ENCODE results near the gene SRD5A2.

The SRD5A2 gene

DNA sequence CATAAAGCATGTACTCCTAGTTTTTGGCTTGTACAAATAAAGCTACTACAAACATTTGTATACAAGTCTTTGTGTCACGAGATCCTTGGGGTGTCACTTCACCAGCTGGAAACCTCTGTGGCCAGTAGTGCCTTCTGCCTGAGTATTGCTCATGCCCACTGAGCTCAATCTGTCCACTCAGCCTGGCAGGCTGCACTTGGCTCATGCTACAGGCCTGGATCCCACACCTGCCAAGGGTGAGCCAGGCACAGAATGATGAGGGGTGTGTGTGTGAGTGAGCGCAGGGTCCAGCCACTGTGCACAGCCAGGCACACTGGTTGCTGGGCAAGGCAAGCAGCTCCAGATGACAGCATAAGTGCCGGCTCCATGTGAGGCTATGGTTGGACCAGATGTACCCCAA lies 13.1 kb downstream of the SRD5A2 start:
- H3K27ac ChIP-seq (ENCODE audit: low read depth, low read length): no peak overlapping the region
- no peaks in the 10 kb centered on the region for H3K9me2 ChIP-seq (replicated peaks; ENCODE audit: insufficient read depth, low read length)
- H2AFZ ChIP-seq (ENCODE audit: low read depth, low read length, severe bottlenecking): no peak overlapping the region
- H3F3A ChIP-seq (ENCODE audit: insufficient read depth): no peaks in the 10 kb centered on the region
- H3K27me3 ChIP-seq (ENCODE audit: low read length): no peaks in the 10 kb centered on the region
- H3K4me2 ChIP-seq (ENCODE audit: low read depth, low read length, poor library complexity, severe bottlenecking): no peak overlapping the region
- H3K36me3 ChIP-seq (ENCODE audit: low read length): no peaks in the 10 kb centered on the region
- TF ChIP-seq, protein P1, sequence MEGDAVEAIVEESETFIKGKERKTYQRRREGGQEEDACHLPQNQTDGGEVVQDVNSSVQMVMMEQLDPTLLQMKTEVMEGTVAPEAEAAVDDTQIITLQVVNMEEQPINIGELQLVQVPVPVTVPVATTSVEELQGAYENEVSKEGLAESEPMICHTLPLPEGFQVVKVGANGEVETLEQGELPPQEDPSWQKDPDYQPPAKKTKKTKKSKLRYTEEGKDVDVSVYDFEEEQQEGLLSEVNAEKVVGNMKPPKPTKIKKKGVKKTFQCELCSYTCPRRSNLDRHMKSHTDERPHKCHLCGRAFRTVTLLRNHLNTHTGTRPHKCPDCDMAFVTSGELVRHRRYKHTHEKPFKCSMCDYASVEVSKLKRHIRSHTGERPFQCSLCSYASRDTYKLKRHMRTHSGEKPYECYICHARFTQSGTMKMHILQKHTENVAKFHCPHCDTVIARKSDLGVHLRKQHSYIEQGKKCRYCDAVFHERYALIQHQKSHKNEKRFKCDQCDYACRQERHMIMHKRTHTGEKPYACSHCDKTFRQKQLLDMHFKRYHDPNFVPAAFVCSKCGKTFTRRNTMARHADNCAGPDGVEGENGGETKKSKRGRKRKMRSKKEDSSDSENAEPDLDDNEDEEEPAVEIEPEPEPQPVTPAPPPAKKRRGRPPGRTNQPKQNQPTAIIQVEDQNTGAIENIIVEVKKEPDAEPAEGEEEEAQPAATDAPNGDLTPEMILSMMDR (IDR thresholded peaks at IDR 0.05; ENCODE audit: insufficient read depth, low read length, poor library complexity, severe bottlenecking): no peak
- no peak for TF ChIP-seq EZH2phosphoT487 (conservative IDR thresholded peaks at IDR 0.05; ENCODE audit: low read length)
- no peak overlapping the region for H3K4me3 ChIP-seq (ENCODE audit: insufficient read depth, low read length, poor library complexity, severe bottlenecking)
- H4K20me1 ChIP-seq (ENCODE audit: low read depth, low read length): no peaks in the 10 kb centered on the region
- no peaks in the 10 kb centered on the region for H3K79me2 ChIP-seq (ENCODE audit: insufficient read depth, low read length)
- no peak overlapping the region for H3K9ac ChIP-seq (ENCODE audit: low read length)
- H3K9me3 ChIP-seq (ENCODE audit: insufficient read depth, low read length): no peaks in the 10 kb centered on the region

DNA sequence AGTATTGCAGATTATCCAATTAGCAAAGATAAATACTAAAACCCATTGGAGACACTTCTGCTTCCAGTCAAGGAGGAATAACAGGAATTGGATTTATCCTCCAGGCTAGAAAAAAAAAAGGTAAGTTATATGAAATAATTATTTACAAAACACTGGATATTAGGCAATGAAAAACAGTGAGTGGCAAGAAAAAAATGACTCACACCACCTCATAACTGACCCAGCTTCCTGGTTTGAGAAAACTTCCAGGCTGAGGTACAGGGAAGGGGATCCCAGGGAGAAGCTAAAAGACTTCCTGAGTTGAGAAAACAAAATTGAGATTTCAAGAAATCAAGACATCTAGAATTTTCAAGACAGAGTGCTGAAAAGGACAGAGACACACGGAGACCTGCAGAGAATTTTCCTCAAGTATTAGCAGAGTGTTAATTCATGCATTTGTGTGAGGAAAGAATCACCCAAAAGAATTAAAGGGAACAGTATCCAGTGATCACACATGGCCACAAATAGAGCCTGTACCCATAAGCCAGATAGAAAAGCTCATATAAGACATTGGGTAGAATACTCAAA lies 17.4 kb downstream of the SRD5A2 start:
- no peak for TF ChIP-seq EZH2phosphoT487 (conservative IDR thresholded peaks at IDR 0.05; ENCODE audit: low read length)
- TF ChIP-seq, protein P1 (IDR thresholded peaks at IDR 0.05; ENCODE audit: insufficient read depth, low read length, poor library complexity, severe bottlenecking): no peak
- Histone ChIP-seq H3K27ac (ENCODE audit: low read depth, low read length) (no peak overlapping the region), H3K36me3 (ENCODE audit: low read length) (no peaks in the 10 kb centered on the region), H3K4me3 (ENCODE audit: insufficient read depth, low read length, poor library complexity, severe bottlenecking) (no peak overlapping the region), H4K20me1 (ENCODE audit: low read depth, low read length) (no peaks in the 10 kb centered on the region), H3K79me2 (ENCODE audit: insufficient read depth, low read length) (no peaks in the 10 kb centered on the region), H3K9ac (ENCODE audit: low read length) (no peak overlapping the region), H2AFZ (ENCODE audit: low read depth, low read length, severe bottlenecking) (no peak overlapping the region), H3F3A (ENCODE audit: insufficient read depth) (no peaks in the 10 kb centered on the region), H3K4me2 (ENCODE audit: low read depth, low read length, poor library complexity, severe bottlenecking) (no peak overlapping the region), H3K9me2 (replicated peaks; ENCODE audit: insufficient read depth, low read length) (no peaks in the 10 kb centered on the region), H3K9me3 (ENCODE audit: insufficient read depth, low read length) (no peaks in the 10 kb centered on the region), H3K27me3 (ENCODE audit: low read length) (no peaks in the 10 kb centered on the region)

DNA sequence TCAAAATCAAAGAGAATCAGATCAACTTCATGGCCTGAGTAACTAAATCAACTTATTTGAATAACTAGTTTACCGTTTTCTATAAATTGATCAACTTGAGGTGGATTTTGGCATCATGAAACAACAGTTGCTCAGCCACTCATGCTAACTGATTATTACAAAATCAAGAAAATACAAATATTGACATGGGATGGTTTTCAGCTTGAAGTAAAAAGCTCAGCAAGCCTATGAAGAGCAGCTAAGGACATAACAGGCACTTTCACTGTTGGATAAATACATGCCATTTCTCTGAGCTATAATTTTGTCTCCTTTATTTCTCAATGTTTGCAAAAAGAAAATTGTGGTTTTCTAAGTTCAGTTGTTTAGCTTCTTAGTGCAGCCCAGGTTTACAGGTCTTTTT lies 18.9 kb downstream of the SRD5A2 start:
- TF ChIP-seq EZH2phosphoT487 (conservative IDR thresholded peaks at IDR 0.05; ENCODE audit: low read length): no peak
- TF ChIP-seq, protein P1 (IDR thresholded peaks at IDR 0.05; ENCODE audit: insufficient read depth, low read length, poor library complexity, severe bottlenecking): no peak
- H3K36me3 ChIP-seq (ENCODE audit: low read length): no peaks in the 10 kb centered on the region
- H3K27ac ChIP-seq (ENCODE audit: low read depth, low read length): no peak overlapping the region

More for the DNA sequence above, 18.9 kb downstream of the SRD5A2 start:
- Histone ChIP-seq H3K27me3 (ENCODE audit: low read length) (no peaks in the 10 kb centered on the region), H3K9me3 (ENCODE audit: insufficient read depth, low read length) (no peaks in the 10 kb centered on the region), H3K9me2 (replicated peaks; ENCODE audit: insufficient read depth, low read length) (no peaks in the 10 kb centered on the region), H3K4me3 (ENCODE audit: insufficient read depth, low read length, poor library complexity, severe bottlenecking) (no peak overlapping the region), H3K9ac (ENCODE audit: low read length) (no peak overlapping the region), H4K20me1 (ENCODE audit: low read depth, low read length) (no peaks in the 10 kb centered on the region), H2AFZ (ENCODE audit: low read depth, low read length, severe bottlenecking) (no peak overlapping the region), H3K4me2 (ENCODE audit: low read depth, low read length, poor library complexity, severe bottlenecking) (no peak overlapping the region), H3K79me2 (ENCODE audit: insufficient read depth, low read length) (no peaks in the 10 kb centered on the region), H3F3A (ENCODE audit: insufficient read depth) (no peaks in the 10 kb centered on the region)
